Measurements from ENCODE around the gene MAP3K20. TPM values are rescaled to one million over a fixed set of nuclear protein-coding genes. Genes with fewer than 3 reads are reported as not detected.
"Not testable (repeated sequence)": the region's sequence is repeated elsewhere in the genome, so short reads cannot be mapped to it uniquely, and the experiment has no call there.

Gene MAP3K20
- total RNA-seq, 8 experiments from 2014 or later: 2.9 to 69.1 (median 13.4) TPM

GRCh38 chr2:173038257-173038656, 37.4 kb upstream of the MAP3K20 start:
- peak in 3 of 8 experiments; percentile 54 to 65 (median 63) for ATAC-seq (replicated peaks in 6 of 8)

GRCh38 chr2:173040729-173041128, 34.9 kb upstream of the MAP3K20 start:
- Histone ChIP-seq H3K27ac (no peak overlapping the region), H3K4me1 (replicated peaks in 1 of 2) (no peaks in the 10 kb centered on the region), H3K4me3 (no peak overlapping the region)
- in situ Hi-C loops (cut with MboI; ENCODE audit: low pct_unique_long_range_greater_than_20kb in 2 of 9, low sequenced_read_pairs in 9 of 9, unreplicated experiment in 9 of 9): loop anchor here in 7 of 9 experiments (25.0 kb wide), 3 partner anchors 172 to 1297 kb away; partner anchors contain the start of gene SP9 (in 2 of the 7)
- ATAC-seq (replicated peaks in 6 of 8): peak in 3 of 8 experiments; percentile 39 to 50 (median 49)

More at GRCh38 chr2:173038257-173038656, 37.4 kb upstream of the MAP3K20 start:
- H3K4me1 ChIP-seq (replicated peaks in 1 of 2); H3K27ac ChIP-seq; H3K4me3 ChIP-seq: not testable (repeated sequence)
- in situ Hi-C loops (cut with MboI; ENCODE audit: low pct_unique_long_range_greater_than_20kb in 2 of 9, low sequenced_read_pairs in 9 of 9, unreplicated experiment in 9 of 9): loop anchor here in 7 of 9 experiments (25.0 kb wide), 3 partner anchors 174 to 1299 kb away; partner anchors contain the start of gene SP9 (in 2 of the 7)
- 0 to 100% (median 94%) methylated on average over 1 to 2 of the region's 2 CpGs; no CpG with 5 or more reads in 5 of the 10 experiments for WGBS, 10 experiments

- Histone ChIP-seq H3K4me3 (no peak overlapping the region), H3K27ac (no peak overlapping the region), H3K4me1 (replicated peaks in 1 of 2) (no peaks in the 10 kb centered on the region)
- 80 to 100% (median 92%) methylated on average over 1 to 7 of the region's 8 CpGs; no CpG with 5 or more reads in 3 of the 10 experiments for WGBS, 10 experiments
- peak in 1 of 8 experiments; percentile 0 for ATAC-seq (replicated peaks in 6 of 8)
- in situ Hi-C loops (cut with MboI; ENCODE audit: low pct_unique_long_range_greater_than_20kb in 2 of 9, low sequenced_read_pairs in 9 of 9, unreplicated experiment in 9 of 9): loop anchor here in 7 of 9 experiments (25.0 kb wide), 3 partner anchors 169 to 1294 kb away; partner anchors contain the start of gene SP9 (in 2 of the 7)
These were observed 32.2 kb upstream of the MAP3K20 start for GRCh38 chr2:173043476-173043875.

- 81 to 100% (median 95%) methylated on average over 1 to 4 of the region's 13 CpGs; no CpG with 5 or more reads in 3 of the 10 experiments for WGBS, 10 experiments
- no peak overlapping the region for H3K4me3 ChIP-seq
- in situ Hi-C loops (cut with MboI; ENCODE audit: low pct_unique_long_range_greater_than_20kb in 2 of 9, low sequenced_read_pairs in 9 of 9, unreplicated experiment in 9 of 9): loop anchor here in 7 of 9 experiments (25.0 kb wide), 3 partner anchors 168 to 1293 kb away; partner anchors contain the start of gene SP9 (in 2 of the 7)
- no peak overlapping the region for H3K27ac ChIP-seq
- peak in 1 of 8 experiments; percentile 56 for ATAC-seq (replicated peaks in 6 of 8)
- H3K4me1 ChIP-seq (replicated peaks in 1 of 2): no peaks in the 10 kb centered on the region
These were observed 31.6 kb upstream of the MAP3K20 start for GRCh38 chr2:173043897-173044519.

GRCh38 chr2:173044686-173045085, 31.0 kb upstream of the MAP3K20 start:
- Histone ChIP-seq H3K4me3 (no peak overlapping the region), H3K4me1 (replicated peaks in 1 of 2) (no peaks in the 10 kb centered on the region), H3K27ac (no peak overlapping the region)
- 73 to 100% (median 87%) methylated on average over 1 to 10 of the region's 10 CpGs; no CpG with 5 or more reads in 4 of the 10 experiments for WGBS, 10 experiments
- ATAC-seq (replicated peaks in 6 of 8): no peak
- in situ Hi-C loops (cut with MboI; ENCODE audit: low pct_unique_long_range_greater_than_20kb in 2 of 9, low sequenced_read_pairs in 9 of 9, unreplicated experiment in 9 of 9): loop anchor here in 7 of 9 experiments (25.0 kb wide), 3 partner anchors 168 to 1293 kb away; partner anchors contain the start of gene SP9 (in 2 of the 7)

- H3K4me3 ChIP-seq: no peak overlapping the region
- 80 to 100% (median 98%) methylated on average over 1 to 2 of the region's 2 CpGs for WGBS, 10 experiments
- no peak overlapping the region for H3K27ac ChIP-seq
- no peak for ATAC-seq (replicated peaks in 6 of 8)
- in situ Hi-C loops (cut with MboI; ENCODE audit: low pct_unique_long_range_greater_than_20kb in 2 of 9, low sequenced_read_pairs in 9 of 9, unreplicated experiment in 9 of 9): loop anchor here in 7 of 9 experiments (25.0 kb wide), 3 partner anchors 167 to 1292 kb away; partner anchors contain the start of gene SP9 (in 2 of the 7)
- H3K4me1 ChIP-seq (replicated peaks in 1 of 2): no peaks in the 10 kb centered on the region
These were observed 30.5 kb upstream of the MAP3K20 start for GRCh38 chr2:173045181-173045580.

- Histone ChIP-seq H3K4me3 (no peak overlapping the region), H3K4me1 (replicated peaks in 1 of 2) (no peaks in the 10 kb centered on the region), H3K27ac (no peak overlapping the region)
- in situ Hi-C loops (cut with MboI; ENCODE audit: low pct_unique_long_range_greater_than_20kb in 2 of 9, low sequenced_read_pairs in 9 of 9, unreplicated experiment in 9 of 9): loop anchor here in 7 of 9 experiments (25.0 kb wide), 3 partner anchors 164 to 1289 kb away; partner anchors contain the start of gene SP9 (in 2 of the 7)
- peak in 7 of 8 experiments; percentile 13 to 66 (median 60) for ATAC-seq (replicated peaks in 6 of 8)
- 88 to 100% (median 95%) methylated on average over 2 to 3 of the region's 3 CpGs; no CpG with 5 or more reads in 2 of the 10 experiments for WGBS, 10 experiments
These were observed 27.1 kb upstream of the MAP3K20 start for GRCh38 chr2:173048522-173048896.

- no peaks in the 10 kb centered on the region for H3K4me1 ChIP-seq (replicated peaks in 1 of 2)
- ATAC-seq (replicated peaks in 6 of 8): peak; percentile 51 to 94 (median 89)
- in situ Hi-C loops (cut with MboI; ENCODE audit: low pct_unique_long_range_greater_than_20kb in 2 of 9, low sequenced_read_pairs in 9 of 9, unreplicated experiment in 9 of 9): loop anchor here in 7 of 9 experiments (25.0 kb wide), 3 partner anchors 163 to 1288 kb away; partner anchors contain the start of gene SP9 (in 2 of the 7)
- H3K27ac ChIP-seq: no peak overlapping the region
- 0 to 82% (median 40%) methylated on average over 1 to 4 of the region's 4 CpGs; no CpG with 5 or more reads in 1 of the 10 experiments for WGBS, 10 experiments
- no peak overlapping the region for H3K4me3 ChIP-seq
These were observed 26.6 kb upstream of the MAP3K20 start for GRCh38 chr2:173048897-173049661.

GRCh38 chr2:173049831-173050230, 25.8 kb upstream of the MAP3K20 start:
- no peaks in the 10 kb centered on the region for H3K4me1 ChIP-seq (replicated peaks in 1 of 2)
- ATAC-seq (replicated peaks in 6 of 8): no peak
- no peak overlapping the region for H3K4me3 ChIP-seq
- in situ Hi-C loops (cut with MboI; ENCODE audit: low pct_unique_long_range_greater_than_20kb in 2 of 9, low sequenced_read_pairs in 9 of 9, unreplicated experiment in 9 of 9): loop anchor here in 8 of 9 experiments (25.0 kb wide), 4 partner anchors 162 to 1287 kb away; partner anchors contain the start of genes SP9 (in 2 of the 8) and CDCA7 (in 1 of the 8)
- 78 to 100% (median 86%) methylated on average over 1 to 3 of the region's 3 CpGs; no CpG with 5 or more reads in 1 of the 10 experiments for WGBS, 10 experiments
- H3K27ac ChIP-seq: no peak overlapping the region

GRCh38 chr2:173050684-173051083, 25.0 kb upstream of the MAP3K20 start:
- Histone ChIP-seq H3K4me1 (replicated peaks in 1 of 2) (no peaks in the 10 kb centered on the region), H3K4me3 (no peak overlapping the region), H3K27ac (no peak overlapping the region)
- WGBS, 10 experiments: 82 to 100% (median 89%) methylated on average over 1 to 4 of the region's 4 CpGs; no CpG with 5 or more reads in 2 of the 10 experiments
- in situ Hi-C loops (cut with MboI; ENCODE audit: low pct_unique_long_range_greater_than_20kb in 2 of 9, low sequenced_read_pairs in 9 of 9, unreplicated experiment in 9 of 9): loop anchor here in 1 of 9 experiments (25.0 kb wide), 1 partner anchor 312 kb away; the partner anchor contains the start of gene CDCA7
- no peak for ATAC-seq (replicated peaks in 6 of 8)

- H3K4me3 ChIP-seq: no peak overlapping the region
- WGBS, 10 experiments: 67 to 100% (median 81%) methylated on average over 1 to 7 of the region's 7 CpGs
- no peaks in the 10 kb centered on the region for H3K4me1 ChIP-seq (replicated peaks in 1 of 2)
- ATAC-seq (replicated peaks in 6 of 8): no peak
- in situ Hi-C loops (cut with MboI; ENCODE audit: low pct_unique_long_range_greater_than_20kb in 2 of 9, low sequenced_read_pairs in 9 of 9, unreplicated experiment in 9 of 9): loop anchor here in 1 of 9 experiments (25.0 kb wide), 1 partner anchor 311 kb away; the partner anchor contains the start of gene CDCA7
- no peak overlapping the region for H3K27ac ChIP-seq
These were observed 24.0 kb upstream of the MAP3K20 start for GRCh38 chr2:173051463-173052215.

Data from motor neuron (in vitro differentiated cells).